HG02852 (cell line): ENCODE measurements around the gene OAS2.

Experiments used
- ATAC-seq: cut with Tn5 transposase; IDR thresholded peaks from one replicate; pipeline ENCODE4 v1.9.1; 2021; ENCODE audit warnings: mild to moderate bottlenecking, moderate library complexity; ENCODE audit not compliant: unreplicated experiment

The OAS2 gene

DNA sequence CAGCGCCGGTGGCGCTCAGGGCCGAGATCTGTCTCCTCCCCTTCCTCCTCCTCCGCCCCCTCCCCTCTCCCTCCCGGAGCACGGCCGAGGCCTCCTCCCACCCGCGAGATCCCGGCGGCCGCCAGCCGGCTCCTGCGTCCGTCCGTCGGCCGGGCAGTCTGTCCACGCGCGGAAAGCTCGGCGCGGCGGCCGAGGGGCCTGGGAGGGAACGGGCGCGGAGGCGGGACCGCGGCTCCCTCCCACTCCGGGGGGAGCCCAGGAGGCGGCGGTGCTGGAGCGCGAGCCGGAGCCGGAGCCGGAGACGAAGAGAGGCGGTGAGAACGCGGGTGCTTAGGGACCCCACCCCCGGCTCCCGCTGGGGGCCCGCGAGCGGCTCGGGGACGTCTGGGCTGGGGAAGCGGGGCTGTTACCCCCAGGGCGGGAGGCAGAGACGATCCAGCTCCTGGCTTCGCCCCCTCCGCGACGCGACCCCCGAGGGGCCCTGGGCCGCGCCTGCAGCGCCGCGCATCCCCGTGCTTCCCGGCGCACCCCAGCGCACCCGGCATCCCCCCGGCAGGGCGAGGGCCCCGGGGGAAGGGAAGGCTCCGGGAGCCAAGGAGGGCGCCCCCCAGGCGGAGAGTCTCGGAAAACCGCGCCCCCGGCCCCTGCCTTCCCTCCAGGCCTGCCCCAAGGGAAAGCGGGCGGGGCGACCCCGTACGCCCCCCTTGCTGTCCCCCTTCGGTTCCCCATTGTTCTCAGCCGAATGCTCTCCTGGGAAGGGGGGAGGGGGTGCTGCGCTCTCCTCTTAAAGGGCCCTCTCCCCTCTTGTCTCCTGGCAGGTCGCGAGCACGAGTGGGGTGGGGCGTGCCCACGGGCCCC is 78.5 kb downstream of the OAS2 start, which contains the start of gene DTX1:
TSS of gene DTX1 (plus strand) at position 100 of the 858 bp plus-strand sequence. CDS start 1,463 bp downstream, outside the sequence.
- ATAC-seq, result no peak

DNA sequence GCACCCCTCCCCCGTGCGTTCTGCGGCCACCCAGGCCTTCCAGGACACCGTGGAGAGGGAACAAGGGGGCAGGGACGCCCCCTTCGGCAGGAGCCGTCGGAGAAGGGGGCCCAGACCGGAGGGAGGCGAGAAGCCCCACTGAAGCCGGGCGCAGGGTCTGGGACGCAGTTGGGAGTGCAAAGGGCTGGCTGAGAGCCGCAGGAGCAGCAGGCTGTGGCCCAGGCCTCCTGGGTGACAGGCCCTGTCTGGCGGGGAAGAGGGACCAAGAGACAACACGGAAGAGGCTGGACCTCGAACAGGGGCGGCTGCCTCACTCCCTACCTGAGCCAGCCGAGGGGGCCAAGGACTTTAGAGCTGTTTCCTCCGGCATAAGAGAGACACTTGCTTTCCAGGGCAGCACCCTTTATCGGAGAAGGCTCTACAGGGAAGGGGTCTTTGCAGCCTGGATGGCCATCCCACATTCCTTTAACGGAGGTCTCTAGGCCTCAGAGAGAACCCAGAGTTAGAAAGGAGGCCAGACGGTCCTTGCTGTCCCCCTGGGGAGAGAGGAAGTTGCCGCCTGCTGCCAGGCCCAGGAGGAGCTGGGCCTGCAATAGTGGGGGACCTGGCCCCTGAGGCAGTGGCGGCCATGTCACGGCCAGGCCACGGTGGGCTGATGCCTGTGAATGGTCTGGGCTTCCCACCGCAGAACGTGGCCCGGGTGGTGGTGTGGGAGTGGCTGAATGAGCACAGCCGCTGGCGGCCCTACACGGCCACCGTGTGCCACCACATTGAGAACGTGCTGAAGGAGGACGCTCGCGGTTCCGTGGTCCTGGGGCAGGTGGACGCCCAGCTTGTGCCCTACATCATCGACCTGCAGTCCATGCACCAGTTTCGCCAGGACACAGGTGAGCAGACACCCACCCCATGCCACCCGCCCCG is 79.5 kb downstream of the OAS2 start:
- no peak for ATAC-seq

GRCh38 chr12:113058553-113058952 is 80.2 kb downstream of the OAS2 start:
- ATAC-seq, result no peak

DNA sequence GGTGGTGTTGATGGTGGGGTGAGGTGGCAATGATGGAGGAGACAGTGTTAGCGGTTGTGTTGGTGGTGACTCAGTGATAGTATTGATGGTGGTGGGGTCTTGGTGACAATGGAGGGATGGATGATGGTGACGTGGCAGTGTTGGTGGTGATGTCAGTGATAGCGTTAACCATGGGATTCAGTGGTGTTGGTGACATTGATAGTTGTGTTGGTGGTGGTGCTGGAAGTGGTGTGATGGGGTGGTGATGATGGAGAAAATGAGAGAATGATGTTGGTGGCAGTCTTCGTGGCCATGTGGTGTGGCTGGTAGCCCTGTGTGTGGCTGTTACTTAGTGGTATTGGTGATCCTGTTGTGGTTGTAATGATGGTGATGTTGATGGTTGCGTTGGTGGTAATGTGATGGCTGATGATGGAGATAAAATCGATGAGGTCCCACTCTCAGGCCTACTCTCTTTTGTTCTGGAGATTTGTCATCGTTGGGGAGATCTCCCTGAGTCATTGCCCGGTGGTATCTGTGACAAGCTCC is 80.8 kb downstream of the OAS2 start:
- ATAC-seq, result no peak

GRCh38 chr12:113060336-113060960 is 82.1 kb downstream of the OAS2 start:
- no peak for ATAC-seq

DNA sequence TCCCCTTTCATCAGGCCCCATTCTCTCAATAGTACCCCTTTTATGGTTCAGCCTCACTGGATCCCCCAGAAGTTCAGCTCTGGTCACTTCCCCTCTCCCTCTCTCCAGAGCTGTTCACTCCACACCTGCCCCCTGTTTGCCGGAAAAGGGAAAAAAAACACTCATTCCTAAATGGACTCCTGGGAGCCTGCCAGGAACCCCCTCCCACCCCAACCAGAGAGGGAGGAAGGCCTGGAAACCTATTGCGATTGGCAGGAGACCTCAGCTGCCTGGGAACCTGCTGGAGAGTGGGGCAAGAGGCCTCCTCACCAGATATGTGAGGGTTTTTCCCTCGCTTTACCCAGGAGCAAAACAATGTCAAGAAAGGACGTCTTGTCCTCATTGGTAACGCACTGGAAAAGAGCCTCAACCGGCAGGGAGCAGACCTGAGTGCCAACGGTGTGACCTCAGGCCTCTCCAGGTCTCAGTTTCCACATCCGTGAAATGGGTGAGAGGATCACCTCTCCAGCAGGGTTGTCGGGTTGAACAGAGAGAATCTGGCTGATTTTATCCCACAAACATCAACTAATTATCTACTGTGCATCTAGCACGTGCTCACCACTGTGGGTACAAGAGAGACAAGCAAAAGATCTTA is 82.9 kb downstream of the OAS2 start:
- no peak for ATAC-seq
